ENCODE results near the gene RNU5B-1.

DNA sequence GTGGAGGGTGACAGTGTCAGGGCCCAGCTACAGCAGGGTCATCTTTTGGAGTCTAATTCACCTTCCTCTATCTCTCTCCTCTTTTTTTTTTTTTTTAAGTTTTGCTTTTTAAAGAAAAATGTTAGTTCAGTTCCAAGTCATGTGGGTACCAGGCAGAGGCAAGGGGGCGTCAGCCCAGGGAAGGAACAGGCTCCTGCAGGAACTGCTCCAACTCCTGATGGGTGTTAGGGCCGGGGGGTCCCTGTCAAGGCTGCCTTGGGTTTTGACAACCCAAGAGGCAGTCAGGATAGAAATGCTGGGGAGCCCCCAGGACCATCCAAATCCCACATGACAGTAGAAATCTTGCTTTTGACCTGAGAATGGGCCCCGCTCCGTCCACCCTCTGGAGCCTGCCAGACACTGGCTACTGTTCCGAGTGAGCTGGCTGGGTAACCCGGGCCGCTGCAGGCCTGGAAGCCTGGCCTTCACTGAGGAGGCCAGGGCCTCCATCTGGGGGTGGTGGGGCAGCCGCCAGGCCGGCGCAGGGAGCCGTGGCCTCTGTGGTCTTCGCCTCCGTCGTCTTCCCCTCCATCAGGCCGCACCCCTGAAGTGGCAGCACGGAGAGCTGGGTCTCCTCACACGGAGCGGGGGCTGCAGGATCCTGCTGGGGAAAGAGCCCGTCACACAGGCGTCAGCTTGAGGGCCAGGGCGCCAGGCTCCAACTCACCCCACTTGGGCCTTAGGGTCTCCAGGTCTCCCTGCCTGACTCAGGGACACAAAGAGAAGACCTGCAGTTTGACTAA, 24.2 kb downstream of the RNU5B-1 start:
- no peak for TF ChIP-seq EZH2 (IDR thresholded peaks at IDR 0.05; ENCODE audit: insufficient read depth, poor library complexity, severe bottlenecking)
- no peak for TF ChIP-seq EZH2phosphoT487 (IDR thresholded peaks at IDR 0.05; ENCODE audit: insufficient read depth, low read depth)
